Right lobe of liver (tissue), 4 donors: ENCODE data around the gene BSND.

Source experiments
- POLR2A ChIP-seq: fragments of 450-650 bp; IDR thresholded peaks from one replicate; pipeline ENCODE4 v1.6.1; 2017; ENCODE audit warnings: antibody characterized with exemption, mild to moderate bottlenecking
- TF ChIP-seq, protein P1 (sequence below), 4 donors: fragments of 200-600 bp in 3 of 4; fragments of 450-650 bp in 1 of 4; IDR thresholded peaks; one replicate each; pipeline versions ENCODE4 v1.5.1 to v1.8.0; 2016 to 2022; ENCODE audit warnings: antibody characterized with exemption in 4 of 4, mild to moderate bottlenecking in 2 of 4
- donor health status: DM: no; HTN: no; CAD: no.
- donor health status: DM: no; HTN: no; CAD: no.
- donor health status: DM: no; HTN: yes; CAD: no.

DNA sequence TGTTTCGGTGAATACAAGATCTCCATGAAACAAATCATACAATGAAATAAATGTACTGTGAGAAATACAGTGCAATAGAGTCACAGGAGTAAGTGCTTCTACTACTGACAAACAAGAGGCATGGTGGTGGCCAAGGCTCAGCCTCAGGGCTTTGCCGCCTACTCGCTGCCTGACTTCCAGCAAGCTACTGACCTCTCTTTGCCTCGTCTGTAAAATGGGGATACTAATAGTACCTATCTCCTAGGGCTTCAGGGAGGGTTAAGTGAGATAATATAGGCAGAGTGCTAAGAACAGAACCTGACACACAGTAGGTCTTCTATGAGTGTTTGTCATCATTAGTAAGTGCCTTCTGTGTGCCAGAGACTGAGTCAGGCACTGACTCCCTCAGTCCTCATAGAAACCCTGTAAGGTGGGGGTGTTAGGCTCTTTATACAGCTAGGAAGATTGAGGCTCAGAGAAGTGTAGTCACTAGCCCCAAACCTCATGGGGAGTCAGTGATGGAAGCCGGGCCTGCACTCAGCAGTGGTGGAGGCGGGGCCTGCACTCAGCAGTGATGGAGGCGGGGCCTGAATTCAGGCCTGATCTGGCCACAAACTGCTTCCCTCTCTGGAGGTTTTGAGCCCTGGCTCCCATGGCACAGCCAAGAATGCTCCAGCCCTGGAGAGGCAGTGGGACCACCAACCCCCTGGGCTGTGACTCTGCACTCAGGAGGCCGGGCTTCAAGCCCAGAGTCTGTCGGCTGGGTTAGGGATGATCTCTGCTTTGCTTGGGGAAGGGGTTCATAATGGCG is 6.8 kb downstream of the BSND start:
- TF ChIP-seq, protein P1, sequence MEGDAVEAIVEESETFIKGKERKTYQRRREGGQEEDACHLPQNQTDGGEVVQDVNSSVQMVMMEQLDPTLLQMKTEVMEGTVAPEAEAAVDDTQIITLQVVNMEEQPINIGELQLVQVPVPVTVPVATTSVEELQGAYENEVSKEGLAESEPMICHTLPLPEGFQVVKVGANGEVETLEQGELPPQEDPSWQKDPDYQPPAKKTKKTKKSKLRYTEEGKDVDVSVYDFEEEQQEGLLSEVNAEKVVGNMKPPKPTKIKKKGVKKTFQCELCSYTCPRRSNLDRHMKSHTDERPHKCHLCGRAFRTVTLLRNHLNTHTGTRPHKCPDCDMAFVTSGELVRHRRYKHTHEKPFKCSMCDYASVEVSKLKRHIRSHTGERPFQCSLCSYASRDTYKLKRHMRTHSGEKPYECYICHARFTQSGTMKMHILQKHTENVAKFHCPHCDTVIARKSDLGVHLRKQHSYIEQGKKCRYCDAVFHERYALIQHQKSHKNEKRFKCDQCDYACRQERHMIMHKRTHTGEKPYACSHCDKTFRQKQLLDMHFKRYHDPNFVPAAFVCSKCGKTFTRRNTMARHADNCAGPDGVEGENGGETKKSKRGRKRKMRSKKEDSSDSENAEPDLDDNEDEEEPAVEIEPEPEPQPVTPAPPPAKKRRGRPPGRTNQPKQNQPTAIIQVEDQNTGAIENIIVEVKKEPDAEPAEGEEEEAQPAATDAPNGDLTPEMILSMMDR (IDR thresholded peaks at IDR 0.05) = no peak
- no peak for TF ChIP-seq POLR2A
